SK-N-DZ (cell line): ENCODE measurements around the gene HDLBP.

Experiments
- DNase-seq: peaks from one replicate; pipeline ENCODE4 v3.0.0-alpha.2; 2015; ENCODE audit warnings: low spot score

Gene HDLBP

GRCh38 chr2:241274127-241274526 lies 41.3 kb downstream of the HDLBP start:
- no peak for DNase-seq

GRCh38 chr2:241273210-241274020 lies 42.1 kb downstream of the HDLBP start:
- no peak for DNase-seq

GRCh38 chr2:241272303-241273209 lies 42.9 kb downstream of the HDLBP start:
- peak; percentile 41 for DNase-seq

GRCh38 chr2:241271706-241272302 lies 43.7 kb downstream of the HDLBP start:
- DNase-seq, result peak; percentile 52

- no peak for DNase-seq
Observed at GRCh38 chr2:241270531-241270930, 44.9 kb downstream of the HDLBP start.

- DNase-seq, result no peak
Observed at GRCh38 chr2:241269707-241270520, 45.6 kb downstream of the HDLBP start.

- no peak for DNase-seq
Observed at GRCh38 chr2:241268716-241269445, 46.6 kb downstream of the HDLBP start.

- DNase-seq, result no peak
Observed at GRCh38 chr2:241268306-241268705, 47.2 kb downstream of the HDLBP start.

- no peak for DNase-seq
Observed at GRCh38 chr2:241267249-241268067, 48.0 kb downstream of the HDLBP start.

- DNase-seq, result no peak
Observed at GRCh38 chr2:241265506-241265905, 50.0 kb downstream of the HDLBP start.

- DNase-seq, result no peak
Observed at GRCh38 chr2:241263061-241263460, 52.4 kb downstream of the HDLBP start.

- DNase-seq, result no peak
Observed at GRCh38 chr2:241261628-241262027, 53.8 kb downstream of the HDLBP start.

GRCh38 chr2:241260911-241261310 lies 54.6 kb downstream of the HDLBP start:
- DNase-seq, result no peak

GRCh38 chr2:241258505-241259280 lies 56.8 kb downstream of the HDLBP start:
- no peak for DNase-seq

GRCh38 chr2:241257419-241258032 lies 57.9 kb downstream of the HDLBP start:
- DNase-seq, result no peak

GRCh38 chr2:241256168-241256545 lies 59.3 kb downstream of the HDLBP start:
- DNase-seq, result no peak

- no peak for DNase-seq
Observed at GRCh38 chr2:241255542-241256167, 59.8 kb downstream of the HDLBP start.

- DNase-seq, result no peak
Observed at GRCh38 chr2:241254904-241255351, 60.5 kb downstream of the HDLBP start.
